Stimulated activated CD4-positive, alpha-beta T cell treated with anti-CD3 and anti-CD28 coated beads, Interleukin-1b, Interleukin-23, amount 100 ng/mL, for 48 hours (primary cell): ENCODE measurements around the gene CCHCR1.

ENCODE experiments used
- DNase-seq: peaks from one replicate; pipeline ENCODE4 v3.0.0-alpha.2; 2020

Gene CCHCR1

GRCh38 chr6:31158863-31159855, 1.6 kb upstream of the CCHCR1 start:
- DNase-seq, result peak; percentile 22

- peak; percentile 99 for DNase-seq
Observed at GRCh38 chr6:31158140-31158862, 699 bp upstream of the CCHCR1 start, which contains the start of gene TCF19. TSS of gene TCF19 (plus strand) at chr6:31158589. CDS start at chr6:31159470, 881 bp downstream.

- DNase-seq, result no peak
Observed at GRCh38 chr6:31156641-31157040, 961 bp downstream of the CCHCR1 start.

- no peak for DNase-seq
Observed at GRCh38 chr6:31154436-31154835, 3.2 kb downstream of the CCHCR1 start.

GRCh38 chr6:31152781-31153180, 4.8 kb downstream of the CCHCR1 start:
- DNase-seq, result no peak

GRCh38 chr6:31149827-31150447, 7.7 kb downstream of the CCHCR1 start:
- no peak for DNase-seq

- DNase-seq, result no peak
Observed at GRCh38 chr6:31145386-31145785, 12.2 kb downstream of the CCHCR1 start.

- DNase-seq, result no peak
Observed at GRCh38 chr6:31144970-31145340, 12.6 kb downstream of the CCHCR1 start.

- no peak for DNase-seq
Observed at GRCh38 chr6:31144296-31144969, 13.2 kb downstream of the CCHCR1 start.

- DNase-seq, result no peak
Observed at GRCh38 chr6:31143148-31143547, 14.5 kb downstream of the CCHCR1 start.

GRCh38 chr6:31142361-31142761, 15.2 kb downstream of the CCHCR1 start:
- DNase-seq, result no peak

- no peak for DNase-seq
Observed at GRCh38 chr6:31140643-31141042, 17.0 kb downstream of the CCHCR1 start.

GRCh38 chr6:31139599-31139998, 18.0 kb downstream of the CCHCR1 start:
- DNase-seq, result no peak

GRCh38 chr6:31138982-31139381, 18.6 kb downstream of the CCHCR1 start, which contains the start of gene PSORS1C2:
TSS of gene PSORS1C2 (minus strand) at chr6:31139066. CDS start at chr6:31139026, 40 bp downstream.
- DNase-seq, result no peak

GRCh38 chr6:31135710-31136109, 21.9 kb downstream of the CCHCR1 start:
- DNase-seq, result no peak

GRCh38 chr6:31132806-31133205, 24.8 kb downstream of the CCHCR1 start:
- DNase-seq, result no peak

GRCh38 chr6:31131595-31131994, 26.0 kb downstream of the CCHCR1 start:
- no peak for DNase-seq

- DNase-seq, result no peak
Observed at GRCh38 chr6:31130751-31131150, 26.9 kb downstream of the CCHCR1 start.

GRCh38 chr6:31129130-31129529, 28.5 kb downstream of the CCHCR1 start:
- DNase-seq, result no peak

- peak; percentile 63 for DNase-seq
Observed at GRCh38 chr6:31128093-31128676, 29.4 kb downstream of the CCHCR1 start.

- DNase-seq, result no peak
Observed at GRCh38 chr6:31126396-31127175, 31.0 kb downstream of the CCHCR1 start.
